Ectodermal cell (in vitro differentiated cells): Measurements from ENCODE around the gene UGCG.
"Not testable (repeated sequence)": the region's sequence is repeated elsewhere in the genome, so short reads cannot be mapped to it uniquely, and the experiment has no call there.

Source experiments
- H3K27ac ChIP-seq: 2 replicates; pipeline ENCODE4 v1.7.0; 2013; ENCODE audit warnings: mild to moderate bottlenecking, low read depth, low read length; ENCODE audit not compliant: insufficient read depth, poor library complexity, severe bottlenecking
- H3K27me3 ChIP-seq: 2 replicates; pipeline ENCODE4 v1.7.0; 2013; ENCODE audit warnings: mild to moderate bottlenecking, low read length; ENCODE audit not compliant: insufficient read depth, control insufficient read depth, poor library complexity, severe bottlenecking
- H3K36me3 ChIP-seq: one replicate; pipeline ENCODE4 v1.7.0; 2013; ENCODE audit warnings: low read length; ENCODE audit not compliant: control insufficient read depth, insufficient read depth
- H3K4me1 ChIP-seq: one replicate; pipeline ENCODE4 v1.7.0; 2013; ENCODE audit warnings: low read length; ENCODE audit not compliant: control insufficient read depth, insufficient read depth
- H3K4me3 ChIP-seq: 2 replicates; pipeline ENCODE4 v1.7.0; 2013; ENCODE audit warnings: low read depth, low read length, control low read depth; ENCODE audit not compliant: insufficient read depth
- H3K9me3 ChIP-seq: 2 replicates; pipeline ENCODE4 v1.7.0; 2013; ENCODE audit warnings: mild to moderate bottlenecking, low read length, moderate library complexity; ENCODE audit not compliant: control insufficient read depth
- WGBS, 2 experiments: methylation state at CpG; one replicate each; pipeline ENCODE4 v1.1.7; 2013; ENCODE audit warnings: missing lambda C conversion rate in 2 of 2; 5-methylcytosine and 5-hydroxymethylcytosine counted together

The UGCG gene

GRCh38 chr9:111960485-111960884 is 63.9 kb downstream of the UGCG start:
- WGBS, 2 experiments, result 86 to 92% methylated on average over 4 of the region's 4 CpGs
- not testable (repeated sequence) for H3K36me3 ChIP-seq, H3K27me3 ChIP-seq, H3K4me3 ChIP-seq, H3K27ac ChIP-seq, H3K4me1 ChIP-seq, H3K9me3 ChIP-seq

DNA sequence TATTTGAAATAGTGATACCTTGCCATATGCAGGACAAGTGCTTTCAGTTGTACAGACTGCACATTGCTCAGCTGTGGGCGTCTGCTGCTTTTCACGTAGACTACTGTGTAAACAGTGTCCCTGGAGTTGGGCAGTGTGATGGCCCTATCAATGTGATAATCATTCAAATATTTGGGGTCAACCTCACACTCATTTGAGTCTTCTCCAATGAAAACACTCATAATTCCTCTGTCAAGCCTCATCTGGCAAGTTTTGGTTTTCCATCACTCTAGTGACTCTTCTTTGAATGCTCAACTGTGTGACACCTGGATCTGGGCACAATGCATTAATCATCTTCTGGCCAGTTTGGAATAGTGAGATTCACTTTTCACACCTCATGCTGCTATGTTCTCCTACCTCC is 64.4 kb downstream of the UGCG start:
- Histone ChIP-seq H3K4me1 (no peaks in the 10 kb centered on the region), H3K36me3 (no peaks in the 10 kb centered on the region), H3K4me3 (no peak overlapping the region), H3K27me3 (no peaks in the 10 kb centered on the region), H3K9me3 (no peaks in the 10 kb centered on the region), H3K27ac (no peak overlapping the region)
- WGBS, 2 experiments, result 89 to 98% methylated on average over 2 of the region's 2 CpGs

DNA sequence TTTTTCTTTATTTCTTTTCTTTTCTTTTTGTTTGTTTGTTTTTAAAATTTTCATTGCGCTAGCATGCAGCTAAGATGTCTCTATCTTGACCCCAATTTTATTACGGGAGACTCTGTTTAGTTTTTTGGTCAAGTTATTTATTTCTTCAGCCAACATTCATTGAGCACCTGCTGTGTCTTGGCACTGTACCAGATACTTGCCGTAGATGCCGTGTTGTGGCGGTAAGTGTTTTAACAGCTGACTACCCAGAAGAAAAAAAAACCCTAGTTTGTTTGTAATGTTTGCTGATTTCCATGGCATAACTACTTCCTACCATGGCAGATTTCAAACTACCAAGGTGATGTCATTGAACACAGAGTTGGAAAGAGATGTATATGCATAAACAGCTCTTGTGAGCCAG is 65.0 kb downstream of the UGCG start:
- Histone ChIP-seq H3K27me3 (no peaks in the 10 kb centered on the region), H3K4me3 (no peak overlapping the region), H3K36me3 (no peaks in the 10 kb centered on the region), H3K4me1 (no peaks in the 10 kb centered on the region), H3K9me3 (no peaks in the 10 kb centered on the region), H3K27ac (no peak overlapping the region)
- WGBS, 2 experiments, result 94 to 95% methylated on average over 5 of the region's 5 CpGs

DNA sequence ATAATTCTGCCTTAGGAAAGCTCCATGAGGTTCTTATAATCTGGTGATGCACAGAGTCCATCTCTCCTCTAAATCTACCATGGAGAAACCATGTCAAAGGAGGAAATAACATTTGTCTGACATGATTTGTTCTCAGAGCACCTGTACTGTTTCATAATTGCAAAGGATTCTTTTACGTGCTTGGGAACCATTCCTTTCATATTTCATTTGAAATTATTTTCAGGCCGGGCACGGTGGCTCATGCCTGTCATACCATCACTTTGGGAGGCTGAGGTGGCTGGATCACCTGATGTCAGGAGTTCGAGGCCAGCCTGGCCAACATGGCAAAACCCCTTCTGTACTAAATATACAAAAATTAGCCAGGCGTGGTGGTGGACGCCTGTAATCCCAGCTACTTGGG is 65.4 kb downstream of the UGCG start:
- Histone ChIP-seq H3K4me1 (no peaks in the 10 kb centered on the region), H3K9me3 (no peaks in the 10 kb centered on the region), H3K4me3 (no peak overlapping the region), H3K27me3 (no peaks in the 10 kb centered on the region), H3K27ac (no peak overlapping the region), H3K36me3 (no peaks in the 10 kb centered on the region)
- 75 to 79% methylated on average over 6 of the region's 6 CpGs for WGBS, 2 experiments

GRCh38 chr9:111963995-111964394 is 67.4 kb downstream of the UGCG start:
- Histone ChIP-seq H3K9me3 (no peaks in the 10 kb centered on the region), H3K27me3 (no peaks in the 10 kb centered on the region), H3K27ac (no peak overlapping the region), H3K36me3 (no peaks in the 10 kb centered on the region), H3K4me3 (no peak overlapping the region), H3K4me1 (no peaks in the 10 kb centered on the region)
- WGBS, 2 experiments, result 90 to 100% methylated on average over 2 of the region's 2 CpGs

- Histone ChIP-seq H3K27ac (no peak overlapping the region), H3K27me3 (no peaks in the 10 kb centered on the region), H3K4me1 (no peaks in the 10 kb centered on the region), H3K9me3 (no peaks in the 10 kb centered on the region), H3K36me3 (no peaks in the 10 kb centered on the region), H3K4me3 (no peak overlapping the region)
- WGBS, 2 experiments, result 92 to 95% methylated on average over 5 of the region's 5 CpGs
These were observed 69.0 kb downstream of the UGCG start for GRCh38 chr9:111965566-111966019.

GRCh38 chr9:111966124-111966723 is 69.6 kb downstream of the UGCG start:
- WGBS, 2 experiments, result 92 to 94% methylated on average over 11 to 15 of the region's 15 CpGs
- Histone ChIP-seq H3K4me1 (no peaks in the 10 kb centered on the region), H3K27ac (no peak overlapping the region), H3K36me3 (no peaks in the 10 kb centered on the region), H3K4me3 (no peak overlapping the region), H3K27me3 (no peaks in the 10 kb centered on the region), H3K9me3 (no peaks in the 10 kb centered on the region)

- Histone ChIP-seq H3K4me1 (no peaks in the 10 kb centered on the region), H3K36me3 (no peaks in the 10 kb centered on the region), H3K4me3 (no peak overlapping the region), H3K27ac (no peak overlapping the region), H3K27me3 (no peaks in the 10 kb centered on the region), H3K9me3 (no peaks in the 10 kb centered on the region)
- WGBS, 2 experiments, result 88% methylated on average over 1 of the region's 1 CpG
These were observed 70.3 kb downstream of the UGCG start for GRCh38 chr9:111966861-111967291.

- H3K4me1 ChIP-seq, result no peaks in the 10 kb centered on the region
- no peak overlapping the region for H3K27ac ChIP-seq
- H3K4me3 ChIP-seq, result no peak overlapping the region
- no peaks in the 10 kb centered on the region for H3K36me3 ChIP-seq
- H3K9me3 ChIP-seq, result no peaks in the 10 kb centered on the region
- 95% methylated on average over 3 of the region's 3 CpGs for WGBS, 2 experiments
- no peaks in the 10 kb centered on the region for H3K27me3 ChIP-seq
These were observed 71.0 kb downstream of the UGCG start for GRCh38 chr9:111967621-111968020.

GRCh38 chr9:111969061-111969460 is 72.4 kb downstream of the UGCG start:
- no peaks in the 10 kb centered on the region for H3K9me3 ChIP-seq
- H3K4me3 ChIP-seq, result no peak overlapping the region
- H3K27ac ChIP-seq, result no peak overlapping the region
- no peaks in the 10 kb centered on the region for H3K4me1 ChIP-seq
- WGBS, 2 experiments, result 92 to 94% methylated on average over 5 of the region's 5 CpGs
- no peaks in the 10 kb centered on the region for H3K36me3 ChIP-seq
- no peaks in the 10 kb centered on the region for H3K27me3 ChIP-seq

DNA sequence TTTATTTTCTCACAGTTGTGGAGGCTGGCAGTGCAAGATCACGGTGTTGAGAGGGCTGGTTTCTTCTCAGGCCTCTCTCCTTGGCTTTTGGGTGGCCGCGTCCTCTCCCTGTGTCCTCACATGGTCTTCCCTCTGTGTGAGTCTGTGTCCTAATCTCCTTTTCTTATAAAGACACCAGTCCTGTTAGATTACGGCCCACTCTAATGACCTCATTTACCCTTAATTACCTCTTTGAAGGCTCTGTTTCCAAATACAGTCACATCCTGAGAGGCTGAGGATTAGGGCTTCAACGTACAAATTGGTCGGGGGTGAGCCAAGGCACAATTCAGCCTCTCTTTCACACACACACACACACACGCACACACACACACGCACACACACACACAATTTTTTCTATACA is 73.0 kb downstream of the UGCG start:
- H3K27ac ChIP-seq, result no peak overlapping the region
- H3K4me3 ChIP-seq, result no peak overlapping the region
- no peaks in the 10 kb centered on the region for H3K36me3 ChIP-seq
- H3K9me3 ChIP-seq, result no peaks in the 10 kb centered on the region
- no peaks in the 10 kb centered on the region for H3K27me3 ChIP-seq
- 57 to 61% methylated on average over 8 of the region's 8 CpGs for WGBS, 2 experiments
- H3K4me1 ChIP-seq, result no peaks in the 10 kb centered on the region
